Activated naive CD4-positive, alpha-beta T cell (primary cell): ENCODE data around the gene STK10.

Experiments
- DNase-seq, 4 experiments: peaks; one replicate each; lab custom pipeline; 2025; lab: John Stamatoyannopoulos, UW

STK10 gene

GRCh38 chr5:172008111-172008455, 179.9 kb downstream of the STK10 start:
- no peak for DNase-seq

DNA sequence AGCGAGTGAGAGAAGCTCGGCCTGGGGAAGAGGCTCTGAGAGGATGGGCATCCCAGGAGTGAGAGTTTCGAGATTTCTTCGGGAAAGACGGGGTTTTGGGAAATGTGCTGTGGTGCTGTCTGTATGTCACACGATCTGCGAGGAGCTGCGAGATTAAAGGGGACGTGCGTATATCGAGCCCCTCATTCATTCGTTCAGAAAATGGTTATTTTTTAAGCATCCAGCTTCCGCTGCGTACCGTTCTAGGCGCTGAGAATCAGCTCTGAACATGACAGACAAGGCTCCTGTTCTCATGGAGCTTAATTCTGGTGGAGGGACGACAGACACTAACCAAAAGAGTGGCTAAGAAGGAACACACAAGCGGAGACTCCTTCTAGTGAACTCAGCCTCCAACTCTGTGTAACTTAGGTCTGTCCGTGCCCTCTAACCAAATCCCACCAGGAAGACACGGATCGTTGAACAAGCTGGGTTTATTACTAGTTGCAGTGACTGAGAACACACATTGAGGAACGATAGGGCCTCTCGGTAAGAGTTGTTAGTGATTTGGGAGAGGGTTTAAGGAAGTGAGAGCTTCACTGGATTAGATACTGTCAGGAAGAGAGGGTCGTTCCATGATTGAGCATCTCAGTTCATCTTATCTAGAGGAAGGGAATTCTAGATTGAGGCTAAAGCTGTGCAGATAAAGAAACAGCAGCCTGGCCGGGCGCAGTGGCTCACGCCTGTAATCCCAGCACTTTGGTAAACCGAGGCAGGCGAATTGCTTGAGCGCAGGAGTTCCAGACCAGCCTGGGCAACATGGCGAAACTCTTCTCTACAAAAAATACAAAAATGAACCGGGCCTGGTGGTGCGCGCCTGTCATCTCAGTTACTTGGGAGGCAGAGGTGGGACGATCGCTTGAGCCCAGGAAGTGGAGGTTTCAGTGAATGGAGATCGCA, 180.6 kb downstream of the STK10 start:
- DNase-seq, result no peak

GRCh38 chr5:172006321-172007174, 181.5 kb downstream of the STK10 start, which contains the start of gene FBXW11:
TSS of gene FBXW11 (minus strand) at chr5:172006638. CDS start at chr5:172006502, 136 bp downstream.
- DNase-seq, result peak; percentile 90 to 98 (median 91)

GRCh38 chr5:172005708-172006320, 182.2 kb downstream of the STK10 start:
- DNase-seq, result peak in 1 of 4 experiments; percentile 36

DNA sequence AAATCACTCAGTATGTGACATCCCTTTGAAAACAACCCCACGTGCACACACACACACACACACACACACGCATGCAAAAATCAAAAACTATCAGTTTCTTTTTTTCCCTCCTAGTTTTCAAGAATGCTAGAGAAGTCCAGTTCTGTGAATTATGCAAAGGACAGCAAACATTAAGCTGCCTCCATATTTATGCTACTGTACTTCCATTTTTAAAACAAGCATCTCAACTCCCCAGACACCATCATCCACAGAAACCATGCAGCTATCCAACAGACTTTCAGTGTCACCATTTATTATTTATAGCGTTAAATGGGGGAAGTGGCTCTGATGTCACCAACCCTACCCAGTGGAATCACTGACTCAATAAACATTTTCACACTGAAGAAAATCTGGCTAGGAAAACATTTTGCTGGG, 183.2 kb downstream of the STK10 start:
- no peak for DNase-seq

- no peak for DNase-seq
Observed at GRCh38 chr5:172003746-172004145, 184.3 kb downstream of the STK10 start.

GRCh38 chr5:172002840-172003512, 185.0 kb downstream of the STK10 start:
- no peak for DNase-seq

GRCh38 chr5:172002310-172002709, 185.7 kb downstream of the STK10 start:
- DNase-seq, result no peak

DNA sequence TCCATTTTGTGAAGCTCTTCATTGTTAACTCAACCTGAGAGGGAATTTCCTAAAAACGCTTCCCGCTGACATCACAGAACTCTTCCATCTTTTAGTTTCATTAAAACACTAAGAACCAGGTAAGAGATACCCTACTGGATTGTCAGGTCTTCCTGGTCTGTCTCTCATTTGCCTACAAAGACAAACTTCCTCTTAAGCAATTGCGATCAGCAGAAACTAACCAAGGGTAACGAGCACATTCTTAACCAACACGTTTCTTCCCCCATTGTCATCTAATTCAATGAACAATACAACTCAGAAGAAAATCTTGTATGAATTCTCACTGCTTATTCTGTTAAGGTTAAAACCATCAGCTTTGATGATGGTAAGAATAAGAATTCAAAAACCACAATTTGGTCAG, 188.1 kb downstream of the STK10 start:
- no peak for DNase-seq

- no peak for DNase-seq
Observed at GRCh38 chr5:171999100-171999499, 188.9 kb downstream of the STK10 start.

GRCh38 chr5:171997011-171997410, 191.0 kb downstream of the STK10 start:
- DNase-seq, result no peak

- DNase-seq, result no peak
Observed at GRCh38 chr5:171992813-171993212, 195.2 kb downstream of the STK10 start.

DNA sequence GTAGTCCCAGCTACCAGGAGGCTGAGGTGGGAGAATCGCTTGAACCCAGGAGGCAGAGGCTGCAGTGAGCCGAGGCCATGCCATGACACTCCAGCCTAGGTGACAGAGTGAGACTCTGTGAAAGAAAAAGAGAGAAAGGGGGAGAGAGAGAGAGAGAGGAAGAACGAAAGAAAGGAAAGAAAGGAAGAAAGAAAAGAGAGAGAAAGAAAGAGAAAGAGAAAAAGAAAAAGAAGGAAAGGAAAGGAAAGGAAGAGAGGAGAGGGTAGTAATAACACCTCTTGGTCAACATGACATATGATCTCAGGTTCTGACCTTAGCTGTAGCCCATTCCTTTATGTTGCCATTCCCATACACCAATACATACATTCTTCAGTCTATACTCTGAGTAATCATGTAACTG, 195.7 kb downstream of the STK10 start:
- DNase-seq, result no peak
